ENCODE measurements around the gene QPRT. TPM values are rescaled to one million over a fixed set of nuclear protein-coding genes. Genes with fewer than 3 reads are reported as not detected.
A peak's percentile ranks its signal among the peaks of the same experiment; 100 is the strongest.
"Not testable (repeated sequence)": the region's sequence is repeated elsewhere in the genome, so short reads cannot be mapped to it uniquely, and the experiment has no call there.

The QPRT gene
- total RNA-seq, 1 donor, result 19.5 TPM

DNA sequence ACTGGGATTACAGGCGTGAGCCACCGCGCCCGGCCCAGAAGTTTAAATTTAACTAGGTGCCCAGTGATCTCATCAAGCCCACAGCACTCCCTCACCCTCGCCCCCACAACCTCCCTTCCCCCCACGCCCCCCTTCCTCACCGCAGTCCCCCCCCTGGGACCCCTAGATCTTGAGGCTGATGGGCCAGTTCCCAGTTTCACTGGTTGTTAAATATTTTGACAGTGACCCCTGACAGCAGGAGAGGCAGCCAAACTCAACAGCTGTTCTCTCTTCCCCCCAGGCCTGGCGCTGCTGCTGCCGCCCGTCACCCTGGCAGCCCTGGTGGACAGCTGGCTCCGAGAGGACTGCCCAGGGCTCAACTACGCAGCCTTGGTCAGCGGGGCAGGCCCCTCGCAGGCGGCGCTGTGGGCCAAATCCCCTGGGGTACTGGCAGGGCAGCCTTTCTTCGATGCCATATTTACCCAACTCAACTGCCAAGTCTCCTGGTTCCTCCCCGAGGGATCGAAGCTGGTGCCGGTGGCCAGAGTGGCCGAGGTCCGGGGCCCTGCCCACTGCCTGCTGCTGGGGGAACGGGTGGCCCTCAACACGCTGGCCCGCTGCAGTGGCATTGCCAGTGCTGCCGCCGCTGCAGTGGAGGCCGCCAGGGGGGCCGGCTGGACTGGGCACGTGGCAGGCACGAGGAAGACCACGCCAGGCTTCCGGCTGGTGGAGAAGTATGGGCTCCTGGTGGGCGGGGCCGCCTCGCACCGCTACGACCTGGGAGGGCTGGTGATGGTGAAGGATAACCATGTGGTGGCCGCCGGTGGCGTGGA lies 15.6 kb downstream of the QPRT start:
- TF ChIP-seq, protein P1, sequence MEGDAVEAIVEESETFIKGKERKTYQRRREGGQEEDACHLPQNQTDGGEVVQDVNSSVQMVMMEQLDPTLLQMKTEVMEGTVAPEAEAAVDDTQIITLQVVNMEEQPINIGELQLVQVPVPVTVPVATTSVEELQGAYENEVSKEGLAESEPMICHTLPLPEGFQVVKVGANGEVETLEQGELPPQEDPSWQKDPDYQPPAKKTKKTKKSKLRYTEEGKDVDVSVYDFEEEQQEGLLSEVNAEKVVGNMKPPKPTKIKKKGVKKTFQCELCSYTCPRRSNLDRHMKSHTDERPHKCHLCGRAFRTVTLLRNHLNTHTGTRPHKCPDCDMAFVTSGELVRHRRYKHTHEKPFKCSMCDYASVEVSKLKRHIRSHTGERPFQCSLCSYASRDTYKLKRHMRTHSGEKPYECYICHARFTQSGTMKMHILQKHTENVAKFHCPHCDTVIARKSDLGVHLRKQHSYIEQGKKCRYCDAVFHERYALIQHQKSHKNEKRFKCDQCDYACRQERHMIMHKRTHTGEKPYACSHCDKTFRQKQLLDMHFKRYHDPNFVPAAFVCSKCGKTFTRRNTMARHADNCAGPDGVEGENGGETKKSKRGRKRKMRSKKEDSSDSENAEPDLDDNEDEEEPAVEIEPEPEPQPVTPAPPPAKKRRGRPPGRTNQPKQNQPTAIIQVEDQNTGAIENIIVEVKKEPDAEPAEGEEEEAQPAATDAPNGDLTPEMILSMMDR (IDR thresholded peaks at IDR 0.05; ENCODE audit: extremely low read depth, low read depth, low read length), result no peak
- H2AFZ ChIP-seq (ENCODE audit: low read length), result no peak overlapping the region
- H3K4me2 ChIP-seq (ENCODE audit: insufficient read depth, low read length), result peak overlapping the region; percentile 23
- H3K4me3 ChIP-seq (ENCODE audit: insufficient read depth, low read length), result no peak overlapping the region
- peak; percentile 93 for DNase-seq (ENCODE audit: insufficient read length, low spot score, missing footprints)
- H4K20me1 ChIP-seq (ENCODE audit: insufficient read depth, low read length), result no peaks in the 10 kb centered on the region
- H3K9me3 ChIP-seq (ENCODE audit: low read depth, low read length), result no peaks in the 10 kb centered on the region
- no peaks in the 10 kb centered on the region for H3K4me1 ChIP-seq (ENCODE audit: insufficient read depth, low read length)
- peaks cover 8% of the 10 kb centered on the region for H3K27me3 ChIP-seq (ENCODE audit: insufficient read depth, low read length)
- no peaks in the 10 kb centered on the region for H3K36me3 ChIP-seq (ENCODE audit: insufficient read depth, low read length)
- no peak overlapping the region for H3K27ac ChIP-seq (ENCODE audit: low read depth, low read length)
- no peaks in the 10 kb centered on the region for H3K79me2 ChIP-seq (ENCODE audit: insufficient read depth, low read length)

DNA sequence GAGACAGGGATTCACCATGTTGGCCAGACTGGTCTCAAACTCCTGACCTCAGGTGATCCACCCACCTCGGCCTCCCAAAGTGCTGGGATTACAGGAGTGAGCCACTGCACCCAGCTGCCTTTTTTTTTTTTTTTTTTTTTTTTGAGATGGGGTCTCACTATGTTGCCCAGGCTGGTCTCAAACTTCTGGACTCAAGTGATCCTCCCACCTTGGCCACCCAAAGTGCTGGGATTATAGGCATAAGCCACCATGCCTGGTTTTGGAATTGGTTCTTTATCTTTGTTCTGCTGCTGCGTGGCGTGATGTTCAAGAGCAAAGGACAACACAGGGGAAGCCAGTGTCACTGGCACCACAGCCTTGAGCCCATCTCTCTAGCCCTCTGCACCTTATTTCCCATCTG lies 16.7 kb downstream of the QPRT start:
- not testable (repeated sequence) for H4K20me1 ChIP-seq (ENCODE audit: insufficient read depth, low read length); DNase-seq (ENCODE audit: insufficient read length, low spot score, missing footprints)

DNA sequence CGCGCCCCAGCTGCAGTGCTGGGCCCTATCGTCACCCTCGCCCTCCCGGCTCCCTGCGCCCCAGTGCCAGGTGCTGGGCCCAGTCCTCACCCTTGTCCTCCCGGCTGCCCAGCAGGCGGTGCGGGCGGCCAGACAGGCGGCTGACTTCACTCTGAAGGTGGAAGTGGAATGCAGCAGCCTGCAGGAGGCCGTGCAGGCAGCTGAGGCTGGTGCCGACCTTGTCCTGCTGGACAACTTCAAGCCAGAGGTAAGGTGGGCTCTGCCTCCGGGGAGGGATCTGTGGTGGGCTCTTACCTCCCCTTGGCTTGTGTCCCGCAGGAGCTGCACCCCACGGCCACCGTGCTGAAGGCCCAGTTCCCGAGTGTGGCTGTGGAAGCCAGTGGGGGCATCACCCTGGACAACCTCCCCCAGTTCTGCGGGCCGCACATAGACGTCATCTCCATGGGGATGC lies 17.9 kb downstream of the QPRT start:
- DNase-seq (ENCODE audit: insufficient read length, low spot score, missing footprints), result peak; percentile 53
- Histone ChIP-seq H3K27ac (ENCODE audit: low read depth, low read length) (no peak overlapping the region), H3K4me3 (ENCODE audit: insufficient read depth, low read length) (no peak overlapping the region), H3K79me2 (ENCODE audit: insufficient read depth, low read length) (no peaks in the 10 kb centered on the region), H3K4me1 (ENCODE audit: insufficient read depth, low read length) (peaks cover 2% of the 10 kb centered on the region), H3K4me2 (ENCODE audit: insufficient read depth, low read length) (no peak overlapping the region), H3K36me3 (ENCODE audit: insufficient read depth, low read length) (no peaks in the 10 kb centered on the region), H2AFZ (ENCODE audit: low read length) (no peak overlapping the region), H4K20me1 (ENCODE audit: insufficient read depth, low read length) (no peaks in the 10 kb centered on the region), H3K9me3 (ENCODE audit: low read depth, low read length) (no peaks in the 10 kb centered on the region), H3K27me3 (ENCODE audit: insufficient read depth, low read length) (peaks cover 10% of the 10 kb centered on the region)
- TF ChIP-seq, protein P1 (IDR thresholded peaks at IDR 0.05; ENCODE audit: extremely low read depth, low read depth, low read length), result no peak

More for the DNA sequence above, 16.7 kb downstream of the QPRT start:
- H3K36me3 ChIP-seq (ENCODE audit: insufficient read depth, low read length); H3K27me3 ChIP-seq (ENCODE audit: insufficient read depth, low read length); H3K27ac ChIP-seq (ENCODE audit: low read depth, low read length); H3K4me1 ChIP-seq (ENCODE audit: insufficient read depth, low read length); H3K79me2 ChIP-seq (ENCODE audit: insufficient read depth, low read length); H2AFZ ChIP-seq (ENCODE audit: low read length); H3K4me3 ChIP-seq (ENCODE audit: insufficient read depth, low read length); H3K4me2 ChIP-seq (ENCODE audit: insufficient read depth, low read length); H3K9me3 ChIP-seq (ENCODE audit: low read depth, low read length): not testable (repeated sequence)

DNA sequence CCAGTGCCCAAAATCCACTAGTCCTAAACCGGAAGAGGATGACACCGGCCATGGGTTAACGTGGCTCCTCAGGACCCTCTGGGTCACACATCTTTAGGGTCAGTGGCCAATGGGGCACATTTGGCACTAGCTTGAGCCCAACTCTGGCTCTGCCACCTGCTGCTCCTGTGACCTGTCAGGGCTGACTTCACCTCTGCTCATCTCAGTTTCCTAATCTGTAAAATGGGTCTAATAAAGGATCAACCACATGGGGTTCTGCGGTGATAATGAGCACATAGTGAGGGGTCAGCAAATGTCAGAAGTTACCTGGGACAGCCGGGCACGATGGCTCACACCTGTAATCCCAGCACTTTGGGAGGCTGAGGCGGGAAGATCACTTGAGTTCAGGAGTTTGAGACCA lies 18.4 kb downstream of the QPRT start:
- no peaks in the 10 kb centered on the region for H3K9me3 ChIP-seq (ENCODE audit: low read depth, low read length)
- no peak overlapping the region for H2AFZ ChIP-seq (ENCODE audit: low read length)
- H3K36me3 ChIP-seq (ENCODE audit: insufficient read depth, low read length), result no peaks in the 10 kb centered on the region
- H3K4me3 ChIP-seq (ENCODE audit: insufficient read depth, low read length), result no peak overlapping the region
- no peaks in the 10 kb centered on the region for H4K20me1 ChIP-seq (ENCODE audit: insufficient read depth, low read length)
- TF ChIP-seq, protein P1 (IDR thresholded peaks at IDR 0.05; ENCODE audit: extremely low read depth, low read depth, low read length), result no peak
- DNase-seq (ENCODE audit: insufficient read length, low spot score, missing footprints), result no peak
- no peak overlapping the region for H3K4me2 ChIP-seq (ENCODE audit: insufficient read depth, low read length)
- no peak overlapping the region for H3K27ac ChIP-seq (ENCODE audit: low read depth, low read length)
- H3K27me3 ChIP-seq (ENCODE audit: insufficient read depth, low read length), result peaks cover 10% of the 10 kb centered on the region
- no peaks in the 10 kb centered on the region for H3K79me2 ChIP-seq (ENCODE audit: insufficient read depth, low read length)
- H3K4me1 ChIP-seq (ENCODE audit: insufficient read depth, low read length), result peaks cover 2% of the 10 kb centered on the region
